IPS-NIHi7 (cell line): ENCODE results near the gene ZNF14.
"Not testable (repeated sequence)": the region's sequence is repeated elsewhere in the genome, so short reads cannot be mapped to it uniquely, and the experiment has no call there.

Experiments
- DNase-seq: peaks from one replicate; pipeline ENCODE4 v3.0.0; 2012; ENCODE audit warnings: mixed read lengths; ENCODE audit errors: extremely low spot score

The ZNF14 gene

GRCh38 chr19:19687090-19687489, 45.8 kb downstream of the ZNF14 start:
- DNase-seq: peak; percentile 14

- no peak for DNase-seq
Observed at GRCh38 chr19:19686580-19686979, 46.3 kb downstream of the ZNF14 start.

GRCh38 chr19:19686119-19686518, 46.8 kb downstream of the ZNF14 start:
- not testable (repeated sequence) for DNase-seq

- no peak for DNase-seq
Observed at GRCh38 chr19:19679176-19680073, 53.5 kb downstream of the ZNF14 start.

GRCh38 chr19:19677579-19677978, 55.3 kb downstream of the ZNF14 start:
- DNase-seq: no peak

- no peak for DNase-seq
Observed at GRCh38 chr19:19674315-19674714, 58.6 kb downstream of the ZNF14 start.

GRCh38 chr19:19672816-19673215, 60.1 kb downstream of the ZNF14 start:
- no peak for DNase-seq

- DNase-seq: peak; percentile 53
Observed at GRCh38 chr19:19670070-19670551, 62.8 kb downstream of the ZNF14 start.

- peak; percentile 95 for DNase-seq
Observed at GRCh38 chr19:19668230-19669012, 64.5 kb downstream of the ZNF14 start, which contains the start of gene ZNF101. TSS of gene ZNF101 (plus strand) at chr19:19668839. CDS start at chr19:19668964, 125 bp downstream.

GRCh38 chr19:19665420-19665948, 67.4 kb downstream of the ZNF14 start:
- not testable (repeated sequence) for DNase-seq

- peak; percentile 91 for DNase-seq
Observed at GRCh38 chr19:19663256-19664120, 69.4 kb downstream of the ZNF14 start, which contains the start of gene ATP13A1. TSS of gene ATP13A1 (minus strand) at chr19:19663676. CDS start at chr19:19663666, 10 bp downstream.

GRCh38 chr19:19662871-19663255, 70.0 kb downstream of the ZNF14 start:
- no peak for DNase-seq

GRCh38 chr19:19662344-19662743, 70.6 kb downstream of the ZNF14 start:
- no peak for DNase-seq

GRCh38 chr19:19661675-19662251, 71.1 kb downstream of the ZNF14 start:
- peak; percentile 16 for DNase-seq

GRCh38 chr19:19661141-19661674, 71.7 kb downstream of the ZNF14 start:
- DNase-seq: no peak
